ENCODE results near the gene LPP. TPM values are rescaled to one million over a fixed set of nuclear protein-coding genes. Genes with fewer than 3 reads are reported as not detected.

LPP gene
- polyA plus RNA-seq, 1 experiment: 60.0 TPM

GRCh38 chr3:188780193-188781147, 626.5 kb downstream of the LPP start:
- no peaks in the 10 kb centered on the region for H3K27me3 ChIP-seq (ENCODE audit: control insufficient read depth, insufficient read depth, low read length)
- no peak for DNase-seq (ENCODE audit: low read depth)
- H3K4me3 ChIP-seq (ENCODE audit: low read depth, low read length): no peak overlapping the region
- H3K36me3 ChIP-seq (ENCODE audit: control insufficient read depth, insufficient read depth, low read length): no peaks in the 10 kb centered on the region
- TF ChIP-seq CTCF (IDR thresholded peaks at IDR 0.05; ENCODE audit: insufficient read depth, low read depth, low read length): no peak
- POLR2A ChIA-PET: interaction anchor here (0.6 kb wide), 1 partner anchor 48 kb away, joined by 4 read pairs; no protein-coding TSS in a partner anchor
- CTCF ChIA-PET: interaction anchor here (1.1 to 1.6 kb wide), 3 partner anchors 11 to 1040 kb away, joined by 3 to 5 read pairs (median 3); no protein-coding TSS in a partner anchor

- no peaks in the 10 kb centered on the region for H3K36me3 ChIP-seq (ENCODE audit: control insufficient read depth, insufficient read depth, low read length)
- no peak for DNase-seq (ENCODE audit: low read depth)
- TF ChIP-seq CTCF (IDR thresholded peaks at IDR 0.05; ENCODE audit: insufficient read depth, low read depth, low read length): no peak
- ChIA-PET POLR2A (interaction anchor here (1.0 kb wide), 1 partner anchor 10 kb away, joined by 6 read pairs; no protein-coding TSS in a partner anchor), CTCF (no interaction called here)
- H3K4me3 ChIP-seq (ENCODE audit: low read depth, low read length): no peak overlapping the region
- no peaks in the 10 kb centered on the region for H3K27me3 ChIP-seq (ENCODE audit: control insufficient read depth, insufficient read depth, low read length)
Observed at GRCh38 chr3:188782613-188783124, 628.7 kb downstream of the LPP start.

GRCh38 chr3:188786424-188786823, 632.5 kb downstream of the LPP start:
- ChIA-PET POLR2A (no interaction called here), CTCF (no interaction called here)
- no peaks in the 10 kb centered on the region for H3K36me3 ChIP-seq (ENCODE audit: control insufficient read depth, insufficient read depth, low read length)
- no peaks in the 10 kb centered on the region for H3K27me3 ChIP-seq (ENCODE audit: control insufficient read depth, insufficient read depth, low read length)
- no peak for DNase-seq (ENCODE audit: low read depth)
- no peak for TF ChIP-seq CTCF (IDR thresholded peaks at IDR 0.05; ENCODE audit: insufficient read depth, low read depth, low read length)
- H3K4me3 ChIP-seq (ENCODE audit: low read depth, low read length): no peak overlapping the region

GRCh38 chr3:188788621-188789081, 634.7 kb downstream of the LPP start:
- POLR2A ChIA-PET: no interaction called here
- peak; percentile 52 for DNase-seq (ENCODE audit: low read depth)
- Histone ChIP-seq H3K36me3 (ENCODE audit: control insufficient read depth, insufficient read depth, low read length) (peaks cover 2% of the 10 kb centered on the region), H3K27me3 (ENCODE audit: control insufficient read depth, insufficient read depth, low read length) (no peaks in the 10 kb centered on the region), H3K4me3 (ENCODE audit: low read depth, low read length) (no peak overlapping the region)
- no peak for TF ChIP-seq CTCF (IDR thresholded peaks at IDR 0.05; ENCODE audit: insufficient read depth, low read depth, low read length)
- CTCF ChIA-PET: interaction anchor here (1.0 to 1.1 kb wide), 2 partner anchors 166 to 1048 kb away, joined by 3 read pairs; no protein-coding TSS in a partner anchor

- no peak for DNase-seq (ENCODE audit: low read depth)
- no peaks in the 10 kb centered on the region for H3K27me3 ChIP-seq (ENCODE audit: control insufficient read depth, insufficient read depth, low read length)
- peaks cover 3% of the 10 kb centered on the region for H3K36me3 ChIP-seq (ENCODE audit: control insufficient read depth, insufficient read depth, low read length)
- no peak for TF ChIP-seq CTCF (IDR thresholded peaks at IDR 0.05; ENCODE audit: insufficient read depth, low read depth, low read length)
- no peak overlapping the region for H3K4me3 ChIP-seq (ENCODE audit: low read depth, low read length)
- ChIA-PET POLR2A (no interaction called here), CTCF (no interaction called here)
Observed at GRCh38 chr3:188789251-188789650, 635.3 kb downstream of the LPP start.
